ENCODE measurements around the gene FAM53B.

Gene FAM53B

GRCh38 chr10:124653811-124654651, 90.1 kb downstream of the FAM53B start:
- peaks cover 34% of the 10 kb centered on the region for H3K79me2 ChIP-seq (ENCODE audit: low read length)
- peaks cover 9% of the 10 kb centered on the region for H3K4me1 ChIP-seq (ENCODE audit: low read length)
- no peaks in the 10 kb centered on the region for H3K36me3 ChIP-seq (replicated peaks; ENCODE audit: insufficient read depth, low read length)
- DNase-seq = no peak
- H3K4me3 ChIP-seq (ENCODE audit: low read length) = no peak overlapping the region
- H3K27ac ChIP-seq (ENCODE audit: low read length) = no peak overlapping the region
- H4K20me1 ChIP-seq (ENCODE audit: insufficient read depth, low read length) = no peaks in the 10 kb centered on the region
- TF ChIP-seq, protein P1, sequence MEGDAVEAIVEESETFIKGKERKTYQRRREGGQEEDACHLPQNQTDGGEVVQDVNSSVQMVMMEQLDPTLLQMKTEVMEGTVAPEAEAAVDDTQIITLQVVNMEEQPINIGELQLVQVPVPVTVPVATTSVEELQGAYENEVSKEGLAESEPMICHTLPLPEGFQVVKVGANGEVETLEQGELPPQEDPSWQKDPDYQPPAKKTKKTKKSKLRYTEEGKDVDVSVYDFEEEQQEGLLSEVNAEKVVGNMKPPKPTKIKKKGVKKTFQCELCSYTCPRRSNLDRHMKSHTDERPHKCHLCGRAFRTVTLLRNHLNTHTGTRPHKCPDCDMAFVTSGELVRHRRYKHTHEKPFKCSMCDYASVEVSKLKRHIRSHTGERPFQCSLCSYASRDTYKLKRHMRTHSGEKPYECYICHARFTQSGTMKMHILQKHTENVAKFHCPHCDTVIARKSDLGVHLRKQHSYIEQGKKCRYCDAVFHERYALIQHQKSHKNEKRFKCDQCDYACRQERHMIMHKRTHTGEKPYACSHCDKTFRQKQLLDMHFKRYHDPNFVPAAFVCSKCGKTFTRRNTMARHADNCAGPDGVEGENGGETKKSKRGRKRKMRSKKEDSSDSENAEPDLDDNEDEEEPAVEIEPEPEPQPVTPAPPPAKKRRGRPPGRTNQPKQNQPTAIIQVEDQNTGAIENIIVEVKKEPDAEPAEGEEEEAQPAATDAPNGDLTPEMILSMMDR (IDR thresholded peaks at IDR 0.05; ENCODE audit: low read length) = no peak
- H3K9ac ChIP-seq (ENCODE audit: low read length) = no peak overlapping the region
- H3F3A ChIP-seq (ENCODE audit: insufficient read depth, low read length) = peaks cover 6% of the 10 kb centered on the region
- no peak overlapping the region for H3K4me2 ChIP-seq (ENCODE audit: low read depth, low read length)
- no peaks in the 10 kb centered on the region for H3K27me3 ChIP-seq (replicated peaks; ENCODE audit: insufficient read depth, low read length)
- no peaks in the 10 kb centered on the region for H3K9me2 ChIP-seq (replicated peaks; ENCODE audit: insufficient read depth, low read length)
- no peaks in the 10 kb centered on the region for H3K9me3 ChIP-seq (replicated peaks; ENCODE audit: insufficient read depth, low read length)
- H2AFZ ChIP-seq (ENCODE audit: low read length) = no peak overlapping the region

DNA sequence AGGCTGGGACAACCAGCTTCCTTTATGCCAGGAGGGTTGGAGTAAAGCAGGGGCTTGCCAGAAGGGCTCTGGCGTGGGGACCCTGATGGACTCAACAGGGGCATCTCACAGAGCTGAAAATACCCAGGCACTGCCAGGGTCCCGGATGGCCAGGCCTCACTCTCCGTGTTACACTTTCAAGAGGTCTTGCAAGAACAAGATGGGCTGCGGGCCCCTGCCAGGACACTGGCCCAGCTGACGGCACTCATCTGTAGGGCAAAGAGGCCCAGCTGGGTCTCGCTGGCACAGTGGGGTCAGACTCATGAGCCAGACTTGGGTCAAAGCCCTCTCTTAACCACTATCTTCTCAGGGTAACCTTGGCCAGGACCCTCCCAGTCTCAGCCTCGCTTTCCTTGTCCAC, 90.9 kb downstream of the FAM53B start:
- H3K27ac ChIP-seq (ENCODE audit: low read length) = no peak overlapping the region
- TF ChIP-seq, protein P1 (IDR thresholded peaks at IDR 0.05; ENCODE audit: low read length) = no peak
- TF ChIP-seq EZH2phosphoT487 (IDR thresholded peaks at IDR 0.05; ENCODE audit: low read length) = no peak
- TF ChIP-seq EZH2 (optimal IDR thresholded peaks at IDR 0.05; ENCODE audit: low read depth, low read length) = no peak
- no peaks in the 10 kb centered on the region for H3K36me3 ChIP-seq (replicated peaks; ENCODE audit: insufficient read depth, low read length)
- no peaks in the 10 kb centered on the region for H4K20me1 ChIP-seq (ENCODE audit: insufficient read depth, low read length)
- H3K79me2 ChIP-seq (ENCODE audit: low read length) = peaks cover 33% of the 10 kb centered on the region
- no peak overlapping the region for H3K9ac ChIP-seq (ENCODE audit: low read length)
- H3K27me3 ChIP-seq (replicated peaks; ENCODE audit: insufficient read depth, low read length) = no peaks in the 10 kb centered on the region
- peaks cover 13% of the 10 kb centered on the region for H3F3A ChIP-seq (ENCODE audit: insufficient read depth, low read length)
- H3K4me2 ChIP-seq (ENCODE audit: low read depth, low read length) = no peak overlapping the region
- H2AFZ ChIP-seq (ENCODE audit: low read length) = no peak overlapping the region
- H3K4me3 ChIP-seq (ENCODE audit: low read length) = no peak overlapping the region
- H3K4me1 ChIP-seq (ENCODE audit: low read length) = peaks cover 15% of the 10 kb centered on the region
- H3K9me2 ChIP-seq (replicated peaks; ENCODE audit: insufficient read depth, low read length) = no peaks in the 10 kb centered on the region
- DNase-seq = no peak
- H3K9me3 ChIP-seq (replicated peaks; ENCODE audit: insufficient read depth, low read length) = no peaks in the 10 kb centered on the region

DNA sequence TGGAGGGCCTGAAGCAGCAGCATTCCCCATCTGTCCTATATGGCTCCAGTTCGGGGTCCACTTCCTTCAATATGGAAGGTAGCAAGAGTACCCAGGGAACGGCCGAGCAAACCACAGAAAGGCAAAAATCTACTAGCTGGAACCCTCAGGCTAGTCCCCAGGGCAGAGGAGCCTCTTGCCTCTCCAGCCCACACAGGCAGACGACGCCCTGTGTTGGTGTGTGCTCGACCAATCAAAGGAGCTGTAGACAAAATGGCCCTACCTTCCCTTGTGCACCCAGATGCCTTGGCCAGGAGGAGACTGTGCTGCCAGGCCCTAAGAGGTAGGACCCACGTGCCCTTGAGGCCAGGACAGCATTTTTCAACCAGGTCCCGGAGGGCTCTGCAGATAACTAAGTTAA, 91.5 kb downstream of the FAM53B start:
- no peaks in the 10 kb centered on the region for H3K9me2 ChIP-seq (replicated peaks; ENCODE audit: insufficient read depth, low read length)
- H4K20me1 ChIP-seq (ENCODE audit: insufficient read depth, low read length) = no peaks in the 10 kb centered on the region
- H3K9ac ChIP-seq (ENCODE audit: low read length) = no peak overlapping the region
- no peak overlapping the region for H2AFZ ChIP-seq (ENCODE audit: low read length)
- no peak overlapping the region for H3K4me3 ChIP-seq (ENCODE audit: low read length)
- TF ChIP-seq EZH2phosphoT487 (IDR thresholded peaks at IDR 0.05; ENCODE audit: low read length) = no peak
- TF ChIP-seq, protein P1 (IDR thresholded peaks at IDR 0.05; ENCODE audit: low read length) = no peak
- TF ChIP-seq EZH2 (optimal IDR thresholded peaks at IDR 0.05; ENCODE audit: low read depth, low read length) = no peak
- no peak for DNase-seq
- H3F3A ChIP-seq (ENCODE audit: insufficient read depth, low read length) = peaks cover 16% of the 10 kb centered on the region
- H3K27ac ChIP-seq (ENCODE audit: low read length) = no peak overlapping the region
- H3K9me3 ChIP-seq (replicated peaks; ENCODE audit: insufficient read depth, low read length) = no peaks in the 10 kb centered on the region
- H3K36me3 ChIP-seq (replicated peaks; ENCODE audit: insufficient read depth, low read length) = no peaks in the 10 kb centered on the region
- peaks cover 21% of the 10 kb centered on the region for H3K4me1 ChIP-seq (ENCODE audit: low read length)
- peaks cover 39% of the 10 kb centered on the region for H3K79me2 ChIP-seq (ENCODE audit: low read length)
- no peaks in the 10 kb centered on the region for H3K27me3 ChIP-seq (replicated peaks; ENCODE audit: insufficient read depth, low read length)
- no peak overlapping the region for H3K4me2 ChIP-seq (ENCODE audit: low read depth, low read length)

Measured in MM.1S (cell line).